HL-60 (cell line): ENCODE data around the gene UTP14C.

Source experiments
- GABPA ChIP-seq: IDR thresholded peaks from 2 replicates; pipeline ENCODE4 v1.6.1; 2012; ENCODE audit warnings: low read depth
- POLR2AphosphoS5 ChIP-seq: IDR thresholded peaks from 2 replicates; pipeline ENCODE4 v1.6.1; 2012; ENCODE audit warnings: low read depth
- TF ChIP-seq, protein P1 (sequence below): IDR thresholded peaks from one replicate; pipeline ENCODE4 v1.5.1; 2011; ENCODE audit warnings: low read length, control low read depth, inconsistent platforms; ENCODE audit not compliant: insufficient read depth
- TF ChIP-seq, protein P2 (sequence below): IDR thresholded peaks from 2 replicates; pipeline ENCODE4 v1.6.1; 2012; ENCODE audit warnings: low read depth; ENCODE audit not compliant: insufficient replicate concordance

DNA sequence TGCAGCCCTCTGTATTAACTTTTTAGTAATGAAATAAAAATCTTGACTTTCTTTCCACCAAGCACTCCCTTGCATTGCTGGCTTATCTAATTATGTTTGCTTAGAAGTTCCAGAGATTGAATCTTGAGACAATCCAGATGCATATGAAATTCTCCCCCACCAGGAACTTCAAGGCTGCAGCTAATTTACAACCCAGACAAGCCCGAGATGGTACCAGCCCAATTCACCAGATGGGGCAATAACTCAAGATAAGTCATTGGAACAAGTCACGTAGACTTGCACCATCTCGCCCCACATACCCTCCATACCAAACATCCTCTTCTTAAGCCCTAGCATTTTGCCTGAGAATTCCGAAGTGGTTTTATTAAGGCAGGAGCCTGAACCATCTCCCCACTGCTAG is 29.0 kb downstream of the UTP14C start:
- TF ChIP-seq, protein P1, sequence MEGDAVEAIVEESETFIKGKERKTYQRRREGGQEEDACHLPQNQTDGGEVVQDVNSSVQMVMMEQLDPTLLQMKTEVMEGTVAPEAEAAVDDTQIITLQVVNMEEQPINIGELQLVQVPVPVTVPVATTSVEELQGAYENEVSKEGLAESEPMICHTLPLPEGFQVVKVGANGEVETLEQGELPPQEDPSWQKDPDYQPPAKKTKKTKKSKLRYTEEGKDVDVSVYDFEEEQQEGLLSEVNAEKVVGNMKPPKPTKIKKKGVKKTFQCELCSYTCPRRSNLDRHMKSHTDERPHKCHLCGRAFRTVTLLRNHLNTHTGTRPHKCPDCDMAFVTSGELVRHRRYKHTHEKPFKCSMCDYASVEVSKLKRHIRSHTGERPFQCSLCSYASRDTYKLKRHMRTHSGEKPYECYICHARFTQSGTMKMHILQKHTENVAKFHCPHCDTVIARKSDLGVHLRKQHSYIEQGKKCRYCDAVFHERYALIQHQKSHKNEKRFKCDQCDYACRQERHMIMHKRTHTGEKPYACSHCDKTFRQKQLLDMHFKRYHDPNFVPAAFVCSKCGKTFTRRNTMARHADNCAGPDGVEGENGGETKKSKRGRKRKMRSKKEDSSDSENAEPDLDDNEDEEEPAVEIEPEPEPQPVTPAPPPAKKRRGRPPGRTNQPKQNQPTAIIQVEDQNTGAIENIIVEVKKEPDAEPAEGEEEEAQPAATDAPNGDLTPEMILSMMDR, result no peak
- TF ChIP-seq GABPA (no peak), POLR2AphosphoS5 (no peak)
- TF ChIP-seq, protein P2, sequence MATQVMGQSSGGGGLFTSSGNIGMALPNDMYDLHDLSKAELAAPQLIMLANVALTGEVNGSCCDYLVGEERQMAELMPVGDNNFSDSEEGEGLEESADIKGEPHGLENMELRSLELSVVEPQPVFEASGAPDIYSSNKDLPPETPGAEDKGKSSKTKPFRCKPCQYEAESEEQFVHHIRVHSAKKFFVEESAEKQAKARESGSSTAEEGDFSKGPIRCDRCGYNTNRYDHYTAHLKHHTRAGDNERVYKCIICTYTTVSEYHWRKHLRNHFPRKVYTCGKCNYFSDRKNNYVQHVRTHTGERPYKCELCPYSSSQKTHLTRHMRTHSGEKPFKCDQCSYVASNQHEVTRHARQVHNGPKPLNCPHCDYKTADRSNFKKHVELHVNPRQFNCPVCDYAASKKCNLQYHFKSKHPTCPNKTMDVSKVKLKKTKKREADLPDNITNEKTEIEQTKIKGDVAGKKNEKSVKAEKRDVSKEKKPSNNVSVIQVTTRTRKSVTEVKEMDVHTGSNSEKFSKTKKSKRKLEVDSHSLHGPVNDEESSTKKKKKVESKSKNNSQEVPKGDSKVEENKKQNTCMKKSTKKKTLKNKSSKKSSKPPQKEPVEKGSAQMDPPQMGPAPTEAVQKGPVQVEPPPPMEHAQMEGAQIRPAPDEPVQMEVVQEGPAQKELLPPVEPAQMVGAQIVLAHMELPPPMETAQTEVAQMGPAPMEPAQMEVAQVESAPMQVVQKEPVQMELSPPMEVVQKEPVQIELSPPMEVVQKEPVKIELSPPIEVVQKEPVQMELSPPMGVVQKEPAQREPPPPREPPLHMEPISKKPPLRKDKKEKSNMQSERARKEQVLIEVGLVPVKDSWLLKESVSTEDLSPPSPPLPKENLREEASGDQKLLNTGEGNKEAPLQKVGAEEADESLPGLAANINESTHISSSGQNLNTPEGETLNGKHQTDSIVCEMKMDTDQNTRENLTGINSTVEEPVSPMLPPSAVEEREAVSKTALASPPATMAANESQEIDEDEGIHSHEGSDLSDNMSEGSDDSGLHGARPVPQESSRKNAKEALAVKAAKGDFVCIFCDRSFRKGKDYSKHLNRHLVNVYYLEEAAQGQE, result no peak
